Measurements from ENCODE around the gene PDIA6.

DNA sequence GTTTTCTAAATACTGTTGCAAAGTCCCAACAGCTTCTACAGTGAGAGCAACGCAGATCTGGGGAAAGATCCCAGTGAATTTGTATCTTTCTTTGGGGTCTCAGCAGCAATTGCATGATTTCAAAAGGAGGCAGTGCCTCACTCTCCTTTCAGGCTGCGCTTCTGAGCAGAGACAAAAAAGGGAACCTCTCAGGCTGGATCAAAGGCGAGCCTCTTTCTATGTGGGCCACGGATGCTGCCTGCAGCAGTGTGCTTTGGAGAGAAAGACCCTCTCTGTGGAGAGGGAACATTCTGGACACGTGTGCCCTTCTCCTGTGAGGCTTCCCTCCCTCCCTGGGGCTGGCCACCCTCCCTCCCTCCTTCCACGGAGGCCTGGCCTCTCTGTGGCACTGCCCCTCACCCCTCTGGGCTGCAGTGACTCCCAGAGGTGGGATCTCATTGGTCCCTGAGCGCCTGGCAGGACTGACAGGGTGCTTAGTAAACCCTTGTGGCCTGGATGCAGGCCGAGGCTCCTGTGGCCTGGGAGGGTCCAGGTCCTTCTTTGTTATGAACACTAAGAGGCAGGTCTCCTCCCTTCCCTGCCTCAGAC lies 21.6 kb upstream of the PDIA6 start:
- TF ChIP-seq, protein P1, sequence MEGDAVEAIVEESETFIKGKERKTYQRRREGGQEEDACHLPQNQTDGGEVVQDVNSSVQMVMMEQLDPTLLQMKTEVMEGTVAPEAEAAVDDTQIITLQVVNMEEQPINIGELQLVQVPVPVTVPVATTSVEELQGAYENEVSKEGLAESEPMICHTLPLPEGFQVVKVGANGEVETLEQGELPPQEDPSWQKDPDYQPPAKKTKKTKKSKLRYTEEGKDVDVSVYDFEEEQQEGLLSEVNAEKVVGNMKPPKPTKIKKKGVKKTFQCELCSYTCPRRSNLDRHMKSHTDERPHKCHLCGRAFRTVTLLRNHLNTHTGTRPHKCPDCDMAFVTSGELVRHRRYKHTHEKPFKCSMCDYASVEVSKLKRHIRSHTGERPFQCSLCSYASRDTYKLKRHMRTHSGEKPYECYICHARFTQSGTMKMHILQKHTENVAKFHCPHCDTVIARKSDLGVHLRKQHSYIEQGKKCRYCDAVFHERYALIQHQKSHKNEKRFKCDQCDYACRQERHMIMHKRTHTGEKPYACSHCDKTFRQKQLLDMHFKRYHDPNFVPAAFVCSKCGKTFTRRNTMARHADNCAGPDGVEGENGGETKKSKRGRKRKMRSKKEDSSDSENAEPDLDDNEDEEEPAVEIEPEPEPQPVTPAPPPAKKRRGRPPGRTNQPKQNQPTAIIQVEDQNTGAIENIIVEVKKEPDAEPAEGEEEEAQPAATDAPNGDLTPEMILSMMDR (IDR thresholded peaks at IDR 0.05; ENCODE audit: low read depth, low read length, missing input control) = no peak
- TF ChIP-seq, protein P2, sequence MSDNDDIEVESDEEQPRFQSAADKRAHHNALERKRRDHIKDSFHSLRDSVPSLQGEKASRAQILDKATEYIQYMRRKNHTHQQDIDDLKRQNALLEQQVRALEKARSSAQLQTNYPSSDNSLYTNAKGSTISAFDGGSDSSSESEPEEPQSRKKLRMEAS (IDR thresholded peaks at IDR 0.05) = no peak
- no peak for TF ChIP-seq JUND (IDR thresholded peaks at IDR 0.05)
- TF ChIP-seq, protein P3, sequence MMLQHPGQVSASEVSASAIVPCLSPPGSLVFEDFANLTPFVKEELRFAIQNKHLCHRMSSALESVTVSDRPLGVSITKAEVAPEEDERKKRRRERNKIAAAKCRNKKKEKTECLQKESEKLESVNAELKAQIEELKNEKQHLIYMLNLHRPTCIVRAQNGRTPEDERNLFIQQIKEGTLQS (IDR thresholded peaks at IDR 0.05) = no peak
- TF ChIP-seq RAD21 (IDR thresholded peaks at IDR 0.05) = no peak
- TF ChIP-seq, protein P4, sequence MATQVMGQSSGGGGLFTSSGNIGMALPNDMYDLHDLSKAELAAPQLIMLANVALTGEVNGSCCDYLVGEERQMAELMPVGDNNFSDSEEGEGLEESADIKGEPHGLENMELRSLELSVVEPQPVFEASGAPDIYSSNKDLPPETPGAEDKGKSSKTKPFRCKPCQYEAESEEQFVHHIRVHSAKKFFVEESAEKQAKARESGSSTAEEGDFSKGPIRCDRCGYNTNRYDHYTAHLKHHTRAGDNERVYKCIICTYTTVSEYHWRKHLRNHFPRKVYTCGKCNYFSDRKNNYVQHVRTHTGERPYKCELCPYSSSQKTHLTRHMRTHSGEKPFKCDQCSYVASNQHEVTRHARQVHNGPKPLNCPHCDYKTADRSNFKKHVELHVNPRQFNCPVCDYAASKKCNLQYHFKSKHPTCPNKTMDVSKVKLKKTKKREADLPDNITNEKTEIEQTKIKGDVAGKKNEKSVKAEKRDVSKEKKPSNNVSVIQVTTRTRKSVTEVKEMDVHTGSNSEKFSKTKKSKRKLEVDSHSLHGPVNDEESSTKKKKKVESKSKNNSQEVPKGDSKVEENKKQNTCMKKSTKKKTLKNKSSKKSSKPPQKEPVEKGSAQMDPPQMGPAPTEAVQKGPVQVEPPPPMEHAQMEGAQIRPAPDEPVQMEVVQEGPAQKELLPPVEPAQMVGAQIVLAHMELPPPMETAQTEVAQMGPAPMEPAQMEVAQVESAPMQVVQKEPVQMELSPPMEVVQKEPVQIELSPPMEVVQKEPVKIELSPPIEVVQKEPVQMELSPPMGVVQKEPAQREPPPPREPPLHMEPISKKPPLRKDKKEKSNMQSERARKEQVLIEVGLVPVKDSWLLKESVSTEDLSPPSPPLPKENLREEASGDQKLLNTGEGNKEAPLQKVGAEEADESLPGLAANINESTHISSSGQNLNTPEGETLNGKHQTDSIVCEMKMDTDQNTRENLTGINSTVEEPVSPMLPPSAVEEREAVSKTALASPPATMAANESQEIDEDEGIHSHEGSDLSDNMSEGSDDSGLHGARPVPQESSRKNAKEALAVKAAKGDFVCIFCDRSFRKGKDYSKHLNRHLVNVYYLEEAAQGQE (IDR thresholded peaks at IDR 0.05) = no peak
- TF ChIP-seq SP1 (IDR thresholded peaks at IDR 0.05) = no peak
- TF ChIP-seq YY1 (IDR thresholded peaks at IDR 0.05) = no peak
- TF ChIP-seq FOXA1 (IDR thresholded peaks at IDR 0.05) = no peak
- no peak for TF ChIP-seq GABPA (IDR thresholded peaks at IDR 0.05 in 1 of 2, conservative IDR thresholded peaks at IDR 0.05 in 1 of 2)
